ENCODE measurements around the gene ADGRG1.

The ADGRG1 gene

DNA sequence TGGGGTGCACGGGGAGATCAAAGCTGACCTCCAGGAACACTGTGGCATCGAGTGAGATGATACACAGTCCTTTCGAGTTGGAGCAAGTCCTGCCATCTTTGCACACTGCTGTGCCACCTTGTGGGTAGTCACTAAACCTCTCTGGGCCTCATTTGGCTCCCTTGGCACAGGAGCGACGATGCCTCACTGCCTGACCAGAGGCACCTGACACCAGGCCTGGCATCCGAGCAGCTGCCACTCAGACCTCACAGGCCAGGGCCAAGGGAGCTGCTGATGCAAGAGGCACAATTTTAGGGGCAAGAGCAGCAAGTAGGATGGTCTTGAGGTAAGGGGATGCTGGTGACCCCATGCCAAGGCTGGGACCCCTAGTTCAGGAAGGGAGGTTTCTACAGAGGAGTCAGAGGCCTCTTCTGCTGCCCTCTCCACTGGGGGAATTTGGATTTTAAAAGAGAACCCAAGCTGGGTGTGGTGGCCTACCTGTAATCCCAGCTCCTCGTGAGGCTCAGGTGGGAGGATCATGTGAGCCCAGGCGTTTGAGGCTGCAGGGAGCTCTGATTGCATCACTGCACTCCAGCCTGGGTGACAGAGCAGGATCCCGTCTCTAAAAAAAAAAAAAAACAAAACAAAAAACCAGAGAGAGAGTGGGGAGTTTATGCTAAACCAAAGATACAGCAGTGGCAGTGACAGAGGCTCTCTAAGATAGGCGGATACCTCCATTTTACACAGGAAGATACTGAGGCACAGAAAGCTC, 6.7 kb upstream of the ADGRG1 start:
- H3K36me3 ChIP-seq (ENCODE audit: control insufficient read depth in 2 of 2, insufficient read depth in 2 of 2, low read length in 2 of 2) = no peaks in the 10 kb centered on the region
- H3K9ac ChIP-seq (ENCODE audit: low read length in 2 of 2) = no peak overlapping the region
- H3K9me3 ChIP-seq (ENCODE audit: control insufficient read depth in 2 of 2, low read length in 2 of 2) = no peaks in the 10 kb centered on the region
- H3K4me3 ChIP-seq (ENCODE audit: low read length in 2 of 2) = no peak overlapping the region
- H3K4me1 ChIP-seq (ENCODE audit: control insufficient read depth, insufficient read depth, low read length) = no peaks in the 10 kb centered on the region
- H3K27ac ChIP-seq (ENCODE audit: low read length) = no peak overlapping the region
- peaks cover 0 to 2% of the 10 kb centered on the region in 2 donors for H3K27me3 ChIP-seq (ENCODE audit: control insufficient read depth in 1 of 2, insufficient read depth in 2 of 2, low read length in 2 of 2)

DNA sequence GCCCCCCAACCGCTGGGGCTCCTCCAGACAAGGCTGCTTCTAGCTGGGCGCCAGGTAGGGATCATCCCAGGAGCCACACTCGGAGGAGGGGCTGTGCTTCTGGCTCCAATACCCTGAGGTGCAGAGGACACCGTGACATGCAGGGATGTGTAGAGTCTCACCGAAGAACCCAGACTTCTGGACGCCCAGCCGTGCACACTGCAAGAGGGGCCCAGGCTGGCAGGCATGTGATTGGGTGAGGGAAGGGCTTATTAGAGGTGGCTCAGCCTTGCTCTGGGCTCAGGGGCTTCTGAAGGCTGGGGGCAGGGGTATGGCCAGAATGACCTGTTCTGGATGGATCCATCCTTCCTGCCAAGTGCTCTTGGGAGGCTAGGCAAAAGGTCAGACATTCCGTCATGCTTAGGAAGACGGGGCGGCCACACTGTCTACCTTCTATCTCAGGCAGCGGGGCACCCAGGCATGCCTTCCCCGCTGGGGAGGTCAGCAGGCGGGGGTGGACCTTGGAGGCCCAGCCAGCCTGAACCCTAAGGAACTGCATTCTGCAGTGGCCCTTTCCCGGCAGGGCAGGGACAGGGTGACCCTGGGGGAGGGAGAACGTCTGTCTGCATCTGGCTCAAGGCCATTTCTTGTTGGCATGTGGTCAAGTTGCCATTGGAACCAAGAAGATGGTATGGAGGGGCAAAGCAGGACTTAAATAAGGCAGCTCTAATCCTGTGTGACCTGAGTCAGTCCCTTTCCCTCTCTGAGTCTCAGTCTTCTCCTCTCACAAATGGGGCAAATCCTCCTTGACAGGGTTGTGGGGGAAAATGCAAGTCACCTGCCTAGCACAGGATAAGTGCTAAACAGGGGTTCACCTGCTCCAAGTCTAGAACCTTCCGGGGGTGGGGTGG, 5.8 kb upstream of the ADGRG1 start:
- no peak overlapping the region for H3K27ac ChIP-seq (ENCODE audit: low read length)
- peaks cover 0 to 2% of the 10 kb centered on the region in 2 donors for H3K27me3 ChIP-seq (ENCODE audit: control insufficient read depth in 1 of 2, insufficient read depth in 2 of 2, low read length in 2 of 2)
- H3K4me3 ChIP-seq (ENCODE audit: low read length in 2 of 2) = no peak overlapping the region
- H3K9me3 ChIP-seq (ENCODE audit: control insufficient read depth in 2 of 2, low read length in 2 of 2) = no peaks in the 10 kb centered on the region
- H3K9ac ChIP-seq (ENCODE audit: low read length in 2 of 2) = no peak overlapping the region
- no peaks in the 10 kb centered on the region for H3K36me3 ChIP-seq (ENCODE audit: control insufficient read depth in 2 of 2, insufficient read depth in 2 of 2, low read length in 2 of 2)
- no peaks in the 10 kb centered on the region for H3K4me1 ChIP-seq (ENCODE audit: control insufficient read depth, insufficient read depth, low read length)

DNA sequence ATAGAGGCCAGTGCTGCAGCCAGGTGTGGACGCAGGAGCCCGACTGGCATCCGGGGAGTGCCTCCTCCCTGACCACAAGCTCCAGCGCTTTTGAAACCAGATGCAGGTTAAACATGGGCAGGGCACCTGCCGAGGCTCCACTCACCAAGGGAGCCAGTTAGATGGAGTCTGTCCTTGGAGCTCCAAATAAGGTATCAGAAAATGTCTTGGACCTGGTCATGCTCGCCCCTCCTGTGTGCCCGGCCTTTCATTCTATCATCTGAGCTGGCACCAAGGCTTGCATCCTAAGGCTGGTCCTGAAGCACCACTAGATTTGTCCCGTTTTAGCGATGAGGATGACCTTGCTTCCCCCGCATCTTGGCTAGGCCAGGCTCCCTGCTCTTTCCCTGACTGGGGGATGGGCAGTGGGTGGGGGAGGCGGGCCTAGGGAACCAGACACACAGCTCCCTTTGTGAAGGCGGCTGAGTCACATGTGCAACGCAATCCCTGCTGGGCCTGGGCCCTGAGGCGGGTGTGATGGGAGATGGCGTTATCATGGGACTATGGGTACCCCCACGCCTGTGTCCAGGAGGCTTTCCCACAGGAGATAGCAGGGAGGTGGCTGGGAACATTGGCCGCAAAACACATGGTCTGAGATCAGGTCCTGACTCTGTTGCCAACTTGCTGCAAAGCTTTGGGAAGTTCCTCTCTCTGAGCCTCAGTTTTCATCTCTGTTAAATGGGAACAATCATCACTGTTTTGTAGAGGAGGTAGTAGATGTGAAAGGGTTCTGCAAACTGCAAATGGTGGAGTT, 5.0 kb upstream of the ADGRG1 start:
- no peak overlapping the region for H3K4me3 ChIP-seq (ENCODE audit: low read length in 2 of 2)
- peaks cover 6 to 11% of the 10 kb centered on the region in 2 donors for H3K27me3 ChIP-seq (ENCODE audit: control insufficient read depth in 1 of 2, insufficient read depth in 2 of 2, low read length in 2 of 2)
- H3K4me1 ChIP-seq (ENCODE audit: control insufficient read depth, insufficient read depth, low read length) = peaks cover 6% of the 10 kb centered on the region
- no peaks in the 10 kb centered on the region for H3K36me3 ChIP-seq (ENCODE audit: control insufficient read depth in 2 of 2, insufficient read depth in 2 of 2, low read length in 2 of 2)
- H3K27ac ChIP-seq (ENCODE audit: low read length) = no peak overlapping the region
- no peak overlapping the region for H3K9ac ChIP-seq (ENCODE audit: low read length in 2 of 2)
- H3K9me3 ChIP-seq (ENCODE audit: control insufficient read depth in 2 of 2, low read length in 2 of 2) = no peaks in the 10 kb centered on the region

DNA sequence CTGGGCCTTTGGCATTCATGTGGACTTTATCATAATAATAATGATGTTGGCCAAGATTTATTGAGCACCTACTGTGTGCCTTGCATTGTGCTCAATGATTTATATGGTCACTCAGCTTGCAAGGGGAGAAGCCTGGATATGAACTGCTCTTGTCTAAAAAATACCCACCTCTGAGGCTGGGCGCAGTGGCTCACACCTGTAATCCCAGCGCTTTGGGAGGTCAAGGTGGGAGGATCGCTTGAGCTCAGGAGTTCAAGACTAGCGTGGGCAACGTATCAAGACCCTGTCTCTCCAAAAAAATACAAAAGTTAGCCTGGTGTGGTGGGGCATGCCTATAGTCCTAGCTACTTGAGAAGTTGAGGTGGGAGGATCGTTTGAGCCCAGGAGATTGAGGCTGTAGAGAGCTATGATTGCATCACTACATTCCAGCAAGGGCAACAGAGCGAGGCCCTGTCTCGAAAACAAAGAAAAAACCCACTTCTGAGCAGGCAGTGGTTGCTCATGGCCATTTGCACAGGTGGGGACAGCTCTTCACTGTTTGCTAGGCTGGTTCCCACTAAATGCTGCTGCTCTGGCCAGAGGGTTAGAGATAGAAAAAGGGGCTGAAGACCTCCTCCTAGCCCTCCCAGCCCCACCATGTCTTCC, 4.3 kb upstream of the ADGRG1 start:
- Histone ChIP-seq H3K9me3 (ENCODE audit: control insufficient read depth in 2 of 2, low read length in 2 of 2) (no peaks in the 10 kb centered on the region), H3K4me1 (ENCODE audit: control insufficient read depth, insufficient read depth, low read length) (peaks cover 9% of the 10 kb centered on the region), H3K27me3 (ENCODE audit: control insufficient read depth in 1 of 2, insufficient read depth in 2 of 2, low read length in 2 of 2) (peaks cover 11 to 16% of the 10 kb centered on the region in 2 donors), H3K27ac (ENCODE audit: low read length) (no peak overlapping the region), H3K4me3 (ENCODE audit: low read length in 2 of 2) (no peak overlapping the region), H3K36me3 (ENCODE audit: control insufficient read depth in 2 of 2, insufficient read depth in 2 of 2, low read length in 2 of 2) (no peaks in the 10 kb centered on the region), H3K9ac (ENCODE audit: low read length in 2 of 2) (no peak overlapping the region)

DNA sequence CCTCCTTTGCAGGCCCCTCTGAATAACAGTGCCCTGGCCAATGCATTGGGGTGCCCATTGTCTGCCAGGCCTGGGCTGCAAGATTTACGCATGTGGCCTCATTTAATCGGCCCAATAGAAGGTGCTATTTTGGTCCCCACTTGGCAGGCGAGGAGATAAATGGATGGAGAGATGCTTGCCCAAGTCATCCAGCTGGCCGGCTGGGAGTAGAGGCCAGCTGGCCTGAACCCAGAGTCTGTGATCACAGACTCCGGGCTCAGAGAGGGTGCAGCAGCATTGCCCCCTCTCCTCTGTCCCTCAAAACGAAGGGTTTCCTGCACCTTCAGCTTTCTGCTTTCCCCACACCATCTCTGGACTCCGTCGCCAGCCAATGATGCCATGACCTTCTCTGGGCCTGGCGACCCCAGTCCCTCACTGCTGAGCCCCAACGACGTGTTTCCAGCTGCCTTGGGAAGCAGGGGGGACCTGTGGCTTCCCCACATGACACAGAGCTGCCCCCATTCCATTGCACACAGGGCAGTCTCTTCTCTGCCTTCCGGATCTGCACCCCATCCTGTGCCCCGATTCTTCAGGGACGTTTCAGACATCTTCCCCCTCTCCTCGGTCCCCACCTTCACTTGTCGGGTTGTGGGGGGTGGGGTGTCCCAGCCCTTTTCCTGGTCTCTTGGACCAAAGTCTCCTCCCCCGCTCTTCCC, 3.5 kb upstream of the ADGRG1 start:
- Histone ChIP-seq H3K4me1 (ENCODE audit: control insufficient read depth, insufficient read depth, low read length) (peaks cover 9% of the 10 kb centered on the region), H3K27me3 (ENCODE audit: control insufficient read depth in 1 of 2, insufficient read depth in 2 of 2, low read length in 2 of 2) (peaks cover 16 to 17% of the 10 kb centered on the region in 2 donors), H3K36me3 (ENCODE audit: control insufficient read depth in 2 of 2, insufficient read depth in 2 of 2, low read length in 2 of 2) (no peaks in the 10 kb centered on the region), H3K4me3 (ENCODE audit: low read length in 2 of 2) (no peak overlapping the region), H3K27ac (ENCODE audit: low read length) (no peak overlapping the region), H3K9me3 (ENCODE audit: control insufficient read depth in 2 of 2, low read length in 2 of 2) (no peaks in the 10 kb centered on the region), H3K9ac (ENCODE audit: low read length in 2 of 2) (no peak overlapping the region)

DNA sequence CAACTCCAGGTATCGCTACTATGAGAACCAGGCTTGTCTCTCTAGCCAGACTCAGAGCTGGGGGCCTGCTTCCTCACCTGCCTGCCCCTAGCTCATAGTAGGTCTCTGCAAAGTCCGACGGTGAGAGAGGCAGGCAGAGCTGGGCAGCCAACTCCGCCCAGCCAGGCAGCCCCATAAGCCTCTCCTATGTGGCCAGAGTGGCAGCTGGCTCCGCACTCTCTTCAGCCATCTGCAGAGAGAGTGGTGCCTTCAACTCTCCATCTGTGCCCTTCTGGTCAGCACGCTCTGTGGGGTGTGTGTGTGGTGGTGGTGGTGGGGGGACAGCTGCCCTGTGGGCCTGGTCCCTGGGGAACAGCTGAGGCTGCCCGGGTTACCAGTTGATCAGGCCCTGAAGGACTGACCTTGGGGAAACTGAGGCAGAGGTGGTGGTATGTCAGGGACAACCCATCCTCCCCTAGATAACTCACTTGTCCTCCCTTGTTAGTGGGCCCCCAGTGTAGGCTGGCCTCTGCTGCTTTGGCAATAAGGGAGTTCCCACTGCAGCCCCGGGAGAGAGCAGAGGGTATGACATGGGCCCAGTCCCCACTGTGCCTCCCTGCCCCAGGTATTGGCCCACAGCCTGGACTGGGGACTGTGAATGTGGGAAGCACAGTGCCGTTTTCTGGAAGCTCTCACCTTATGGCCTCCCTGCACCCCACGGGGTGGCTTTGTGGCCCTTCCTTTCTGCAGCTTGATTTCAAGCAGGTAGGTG, 1.8 kb upstream of the ADGRG1 start:
- H3K9me3 ChIP-seq (ENCODE audit: control insufficient read depth in 2 of 2, low read length in 2 of 2) = no peaks in the 10 kb centered on the region

DNA sequence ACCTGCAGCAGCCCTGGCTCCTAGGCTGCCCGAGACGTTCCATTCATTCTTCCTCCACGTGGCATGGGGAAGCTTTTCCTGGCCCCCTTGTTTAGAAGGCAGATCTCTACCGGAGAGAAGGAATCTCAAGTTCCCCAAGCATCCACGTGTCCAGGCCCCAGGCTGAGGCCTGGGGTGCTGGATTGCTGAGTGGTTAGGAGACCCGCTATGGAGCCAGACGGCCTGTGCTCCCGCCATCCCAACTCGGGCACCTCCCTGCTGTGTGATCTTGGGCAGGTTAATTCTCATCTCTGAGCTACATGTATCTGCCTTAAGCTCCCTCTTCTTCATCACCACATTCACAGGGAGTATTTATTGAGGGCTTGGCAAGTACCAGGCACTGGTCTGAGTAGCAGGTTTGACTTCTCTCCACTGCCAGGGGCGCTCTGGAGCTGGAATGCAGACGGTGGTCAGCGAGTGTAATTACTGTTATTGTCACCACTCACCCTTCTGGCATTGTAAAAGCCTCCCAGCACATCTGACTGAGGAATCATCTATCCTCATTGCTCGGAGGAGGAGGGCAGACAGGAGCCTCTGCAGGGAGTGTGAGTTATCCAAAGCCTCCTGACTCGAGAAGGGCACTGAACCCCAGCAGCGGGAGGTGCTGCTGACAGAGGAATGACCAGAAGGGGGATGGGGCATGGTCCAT, 1.1 kb upstream of the ADGRG1 start:
- no peak overlapping the region for H3K4me3 ChIP-seq (ENCODE audit: low read length in 2 of 2)
- H3K36me3 ChIP-seq (ENCODE audit: control insufficient read depth in 2 of 2, insufficient read depth in 2 of 2, low read length in 2 of 2) = no peaks in the 10 kb centered on the region
- peaks cover 9% of the 10 kb centered on the region for H3K4me1 ChIP-seq (ENCODE audit: control insufficient read depth, insufficient read depth, low read length)
- H3K9me3 ChIP-seq (ENCODE audit: control insufficient read depth in 2 of 2, low read length in 2 of 2) = no peaks in the 10 kb centered on the region
- H3K27me3 ChIP-seq (ENCODE audit: control insufficient read depth in 1 of 2, insufficient read depth in 2 of 2, low read length in 2 of 2) = peaks cover 17 to 21% of the 10 kb centered on the region in 2 donors
- H3K9ac ChIP-seq (ENCODE audit: low read length in 2 of 2) = no peak overlapping the region
- no peak overlapping the region for H3K27ac ChIP-seq (ENCODE audit: low read length)

More for the DNA sequence above, 1.8 kb upstream of the ADGRG1 start:
- Histone ChIP-seq H3K4me1 (ENCODE audit: control insufficient read depth, insufficient read depth, low read length) (peaks cover 9% of the 10 kb centered on the region), H3K36me3 (ENCODE audit: control insufficient read depth in 2 of 2, insufficient read depth in 2 of 2, low read length in 2 of 2) (no peaks in the 10 kb centered on the region), H3K4me3 (ENCODE audit: low read length in 2 of 2) (no peak overlapping the region), H3K9ac (ENCODE audit: low read length in 2 of 2) (no peak overlapping the region), H3K27me3 (ENCODE audit: control insufficient read depth in 1 of 2, insufficient read depth in 2 of 2, low read length in 2 of 2) (peaks cover 17 to 21% of the 10 kb centered on the region in 2 donors), H3K27ac (ENCODE audit: low read length) (no peak overlapping the region)

DNA sequence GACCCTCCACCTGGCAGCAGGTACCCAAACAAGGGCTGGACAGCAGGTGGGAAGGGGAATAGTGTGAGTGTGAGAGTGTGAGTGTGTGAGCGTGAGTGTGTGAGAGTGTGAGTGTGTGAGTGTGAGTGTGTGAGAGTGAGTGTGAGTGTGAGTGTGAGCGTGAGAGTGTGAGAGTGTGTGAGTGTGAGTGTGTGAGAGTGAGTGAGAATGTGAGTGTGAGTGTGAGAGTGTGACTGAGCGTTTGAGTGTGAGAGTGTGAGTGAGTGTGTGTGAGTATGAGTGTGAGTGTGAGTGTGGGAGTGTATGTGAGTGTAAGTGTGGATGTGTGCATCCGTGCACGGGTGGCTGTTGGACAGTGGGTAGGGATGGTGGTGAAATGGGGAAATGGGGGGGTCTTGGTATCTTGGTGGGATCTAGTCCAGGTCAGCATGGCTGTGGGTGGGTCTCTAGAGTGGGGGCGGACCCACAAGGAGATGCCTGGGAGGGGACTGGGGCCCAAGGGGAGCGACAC, 408 bp downstream of the ADGRG1 start:
- Histone ChIP-seq H3K36me3 (ENCODE audit: control insufficient read depth in 2 of 2, insufficient read depth in 2 of 2, low read length in 2 of 2) (no peaks in the 10 kb centered on the region), H3K27ac (ENCODE audit: low read length) (no peak overlapping the region), H3K27me3 (ENCODE audit: control insufficient read depth in 1 of 2, insufficient read depth in 2 of 2, low read length in 2 of 2) (peaks cover 17 to 21% of the 10 kb centered on the region in 2 donors), H3K9ac (ENCODE audit: low read length in 2 of 2) (peak overlapping the region in 1 of 2 donors; percentile 29), H3K9me3 (ENCODE audit: control insufficient read depth in 2 of 2, low read length in 2 of 2) (no peaks in the 10 kb centered on the region), H3K4me1 (ENCODE audit: control insufficient read depth, insufficient read depth, low read length) (peaks cover 9% of the 10 kb centered on the region), H3K4me3 (ENCODE audit: low read length in 2 of 2) (peak overlapping the region in 1 of 2 donors; percentile 58)
